Hepatocyte (in vitro differentiated cells): ENCODE measurements around the gene STUB1. TPM values are rescaled to one million over a fixed set of nuclear protein-coding genes. Genes with fewer than 3 reads are reported as not detected.

ENCODE experiments used
- DNase-seq: peaks from one replicate; pipeline ENCODE4 v3.0.0-alpha.2; 2016; ENCODE audit warnings: low spot score
- H2AFZ ChIP-seq: fragments of 200-600 bp; sonication (generic); 2 replicates; pipeline ENCODE4 v1.6.0; 2016; ENCODE audit warnings: antibody characterized with exemption, mild to moderate bottlenecking
- H3K27ac ChIP-seq: fragments of 200-600 bp; sonication (generic); 2 replicates; pipeline ENCODE4 v1.5.1; 2016; ENCODE audit warnings: mild to moderate bottlenecking
- H3K27me3 ChIP-seq: fragments of 200-600 bp; sonication (generic); 2 replicates; pipeline ENCODE4 v1.6.1; 2016
- H3K36me3 ChIP-seq: fragments of 200-600 bp; sonication (generic); replicated peaks from 2 replicates; pipeline ENCODE4 v1.5.1; 2016; ENCODE audit warnings: low read depth; ENCODE audit not compliant: insufficient read depth
- H3K4me1 ChIP-seq: fragments of 200-600 bp; sonication (generic); 2 replicates; pipeline ENCODE4 v1.5.1; 2016; ENCODE audit warnings: mild to moderate bottlenecking, moderate library complexity; ENCODE audit not compliant: insufficient read depth
- H3K4me2 ChIP-seq: fragments of 200-600 bp; sonication (generic); 2 replicates; pipeline ENCODE4 v1.6.0; 2016
- H3K4me3 ChIP-seq: fragments of 200-600 bp; sonication (generic); 2 replicates; pipeline ENCODE4 v1.5.1; 2016; ENCODE audit warnings: mild to moderate bottlenecking
- H3K79me2 ChIP-seq: fragments of 200-600 bp; sonication (generic); 2 replicates; pipeline ENCODE4 v1.6.0; 2017; ENCODE audit warnings: mild to moderate bottlenecking
- H3K9me2 ChIP-seq: fragments of 200-600 bp; sonication (generic); replicated peaks from 2 replicates; pipeline ENCODE4 v1.6.0; 2017; ENCODE audit warnings: mild to moderate bottlenecking; ENCODE audit not compliant: insufficient read depth
- H3K9me3 ChIP-seq: fragments of 200-600 bp; sonication (generic); 2 replicates; pipeline ENCODE4 v1.5.1; 2016; ENCODE audit warnings: low read depth, mild to moderate bottlenecking
- H4K20me1 ChIP-seq: fragments of 200-600 bp; sonication (generic); 2 replicates; pipeline ENCODE4 v1.6.0; 2016; ENCODE audit warnings: mild to moderate bottlenecking; ENCODE audit not compliant: insufficient read depth, poor library complexity, severe bottlenecking
- EZH2 ChIP-seq: fragments of 200-600 bp; sonication (generic); IDR thresholded peaks from 2 replicates; pipeline ENCODE4 v1.6.1; 2016; ENCODE audit warnings: antibody characterized with exemption, mild to moderate bottlenecking, borderline replicate concordance
- EZH2phosphoT487 ChIP-seq: fragments of 200-600 bp; sonication (generic); IDR thresholded peaks from one replicate; pipeline ENCODE4 v1.6.1; 2018; ENCODE audit warnings: antibody characterized with exemption, mild to moderate bottlenecking, low read depth, moderate library complexity; ENCODE audit not compliant: unreplicated experiment, severe bottlenecking
- WGBS: methylation state at CpG from one replicate; pipeline ENCODE4 v1.1.6; 2016; ENCODE audit warnings: low lambda C conversion rate; ENCODE audit errors: missing lambda C conversion rate; 5-methylcytosine and 5-hydroxymethylcytosine counted together
- polyA plus RNA-seq: library from polyadenylated mRNA; unstranded; fragments of >200 nt; fragmentation: Nextera tagmentation; extraction: Ambion mirVana; gene quantifications from 2 replicates; pipeline ENCODE4 v1.2.1, GENCODE V29; 2016
- total RNA-seq: library from RNA; depleted of rRNA; stranded (reverse); fragments of >200 nt; gene quantifications from 2 replicates; pipeline ENCODE4 v1.2.3, GENCODE V29; 2014
- TF ChIP-seq, protein P1 (sequence below): fragments of 200-600 bp; sonication (generic); IDR thresholded peaks from 2 replicates; pipeline ENCODE4 v1.5.1; 2016; ENCODE audit warnings: antibody characterized with exemption, mild to moderate bottlenecking; ENCODE audit not compliant: poor library complexity

Gene STUB1
- total and polyA plus RNA-seq, 2 experiments from 2014 or later: 116 to 249 TPM

DNA sequence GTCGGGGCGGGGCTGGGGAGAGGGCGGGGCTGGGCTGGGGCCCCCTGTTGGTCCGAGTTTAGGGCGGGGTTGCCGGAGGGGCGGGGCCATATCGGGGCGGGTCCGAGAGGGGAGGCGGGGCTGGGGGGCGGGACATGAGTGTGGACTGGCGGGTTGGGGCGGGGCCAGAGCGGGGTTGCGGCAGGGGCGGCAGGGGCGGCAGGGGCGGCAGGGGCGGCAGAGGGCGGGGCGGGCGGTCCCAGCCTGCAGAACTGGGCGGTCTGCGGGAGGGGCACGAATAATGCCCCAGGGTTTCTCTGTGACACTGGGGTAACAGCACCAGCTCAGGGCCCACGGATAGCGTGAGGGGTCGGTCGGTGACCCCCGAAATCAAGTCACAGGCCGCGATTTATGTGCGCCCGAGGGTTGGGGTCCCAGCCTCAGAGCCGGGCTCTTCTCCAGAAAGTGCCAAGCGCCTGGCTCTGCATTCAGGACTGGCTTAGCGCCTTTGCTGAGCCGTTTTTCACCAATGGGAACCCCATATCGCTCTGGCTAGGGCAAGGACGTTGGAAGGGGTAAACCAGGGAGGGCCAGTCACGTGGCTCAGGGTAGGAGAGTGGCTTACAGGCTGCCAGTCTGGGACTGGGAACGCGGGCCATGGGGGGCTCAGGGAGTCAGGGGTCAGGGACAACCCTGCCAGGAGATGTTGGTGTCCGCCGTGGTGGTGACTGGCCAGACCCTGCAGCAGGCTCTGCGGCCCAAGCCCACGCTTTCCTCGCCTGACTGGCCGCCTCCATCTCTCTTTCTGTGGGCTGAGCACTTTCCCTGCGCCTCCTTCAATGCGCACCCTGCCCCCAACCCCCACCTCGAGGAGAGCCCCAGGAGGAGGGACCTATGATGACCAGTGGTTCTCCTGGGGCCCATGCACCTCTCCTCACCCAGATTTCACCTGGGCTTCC lies 42.9 kb upstream of the STUB1 start:
- DNase-seq: peak; percentile 97
- Histone ChIP-seq H3K79me2 (peaks cover 12% of the 10 kb centered on the region), H4K20me1 (no peaks in the 10 kb centered on the region), H3K27me3 (no peaks in the 10 kb centered on the region), H3K27ac (peak overlapping the region; percentile 99), H3K36me3 (no peaks in the 10 kb centered on the region), H2AFZ (peak overlapping the region; percentile 67), H3K4me3 (peak overlapping the region; percentile 96), H3K4me2 (peak overlapping the region; percentile 98), H3K9me3 (no peaks in the 10 kb centered on the region), H3K9me2 (no peaks in the 10 kb centered on the region), H3K4me1 (peaks cover 17% of the 10 kb centered on the region)
- 26% methylated on average over 40 of the region's 53 CpGs for WGBS
- no peak for TF ChIP-seq EZH2
- TF ChIP-seq, protein P1, sequence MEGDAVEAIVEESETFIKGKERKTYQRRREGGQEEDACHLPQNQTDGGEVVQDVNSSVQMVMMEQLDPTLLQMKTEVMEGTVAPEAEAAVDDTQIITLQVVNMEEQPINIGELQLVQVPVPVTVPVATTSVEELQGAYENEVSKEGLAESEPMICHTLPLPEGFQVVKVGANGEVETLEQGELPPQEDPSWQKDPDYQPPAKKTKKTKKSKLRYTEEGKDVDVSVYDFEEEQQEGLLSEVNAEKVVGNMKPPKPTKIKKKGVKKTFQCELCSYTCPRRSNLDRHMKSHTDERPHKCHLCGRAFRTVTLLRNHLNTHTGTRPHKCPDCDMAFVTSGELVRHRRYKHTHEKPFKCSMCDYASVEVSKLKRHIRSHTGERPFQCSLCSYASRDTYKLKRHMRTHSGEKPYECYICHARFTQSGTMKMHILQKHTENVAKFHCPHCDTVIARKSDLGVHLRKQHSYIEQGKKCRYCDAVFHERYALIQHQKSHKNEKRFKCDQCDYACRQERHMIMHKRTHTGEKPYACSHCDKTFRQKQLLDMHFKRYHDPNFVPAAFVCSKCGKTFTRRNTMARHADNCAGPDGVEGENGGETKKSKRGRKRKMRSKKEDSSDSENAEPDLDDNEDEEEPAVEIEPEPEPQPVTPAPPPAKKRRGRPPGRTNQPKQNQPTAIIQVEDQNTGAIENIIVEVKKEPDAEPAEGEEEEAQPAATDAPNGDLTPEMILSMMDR: no peak
- TF ChIP-seq EZH2phosphoT487: no peak

DNA sequence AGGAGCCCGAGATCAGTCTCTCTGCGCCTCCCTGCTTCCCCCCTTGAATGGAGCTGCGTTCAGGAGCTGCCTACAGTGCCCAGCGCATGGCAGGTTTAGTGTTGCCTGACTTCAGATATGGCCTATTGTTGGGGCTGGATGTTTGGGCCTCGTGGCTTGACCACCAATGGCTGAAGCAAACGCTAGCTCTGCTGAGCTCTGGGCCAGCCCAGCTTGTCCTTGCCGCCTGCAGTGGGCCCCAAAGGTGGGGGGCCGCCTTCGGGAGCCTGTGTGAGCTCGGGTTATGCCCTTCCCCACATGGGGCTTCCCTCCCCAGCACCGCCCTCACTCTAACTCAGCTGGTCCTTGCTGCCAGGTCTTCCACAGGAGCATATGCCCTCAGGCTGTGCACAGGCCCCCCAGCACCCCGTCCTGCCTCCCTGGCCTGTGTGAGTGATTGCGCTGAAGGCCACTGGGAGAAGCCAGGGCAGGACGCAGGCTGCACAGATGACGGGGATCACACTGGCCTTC lies 42.1 kb upstream of the STUB1 start:
- Histone ChIP-seq H3K79me2 (peaks cover 20% of the 10 kb centered on the region), H3K27ac (no peak overlapping the region), H3K27me3 (no peaks in the 10 kb centered on the region), H4K20me1 (no peaks in the 10 kb centered on the region), H3K9me3 (no peaks in the 10 kb centered on the region), H3K4me3 (no peak overlapping the region), H3K4me2 (peak overlapping the region; percentile 98), H2AFZ (no peak overlapping the region), H3K36me3 (no peaks in the 10 kb centered on the region), H3K4me1 (peaks cover 24% of the 10 kb centered on the region), H3K9me2 (no peaks in the 10 kb centered on the region)
- TF ChIP-seq, protein P1: no peak
- no peak for DNase-seq
- WGBS: 89% methylated on average over 15 of the region's 15 CpGs

DNA sequence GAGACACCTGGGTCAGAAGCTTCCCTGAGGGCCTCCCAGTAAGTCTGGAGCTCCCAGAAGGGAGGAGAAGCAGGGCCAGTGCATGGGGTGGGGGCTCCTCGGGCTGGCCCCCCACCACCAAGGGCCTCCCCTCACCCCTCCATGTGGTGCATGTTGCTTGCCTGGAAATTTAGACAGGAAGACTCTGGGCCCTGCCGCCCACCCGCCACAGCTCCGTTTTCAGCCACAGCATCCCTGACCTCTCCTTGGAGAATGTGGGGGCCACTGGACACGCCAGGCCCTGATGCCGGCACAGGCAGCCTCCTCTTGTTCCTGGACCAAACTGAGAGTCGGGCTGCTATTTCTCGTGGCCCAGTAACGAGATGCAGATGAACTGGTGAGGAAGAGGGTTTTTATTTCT lies 41.4 kb upstream of the STUB1 start:
- H3K9me2 ChIP-seq: no peaks in the 10 kb centered on the region
- no peak for DNase-seq
- no peaks in the 10 kb centered on the region for H4K20me1 ChIP-seq
- peaks cover 27% of the 10 kb centered on the region for H3K79me2 ChIP-seq
- H3K4me2 ChIP-seq: no peak overlapping the region
- no peak overlapping the region for H2AFZ ChIP-seq
- H3K27ac ChIP-seq: no peak overlapping the region
- H3K9me3 ChIP-seq: no peaks in the 10 kb centered on the region
- H3K27me3 ChIP-seq: no peaks in the 10 kb centered on the region
- peaks cover 28% of the 10 kb centered on the region for H3K4me1 ChIP-seq
- no peaks in the 10 kb centered on the region for H3K36me3 ChIP-seq
- no peak overlapping the region for H3K4me3 ChIP-seq
- TF ChIP-seq EZH2: no peak
- TF ChIP-seq EZH2phosphoT487: no peak
- TF ChIP-seq, protein P1: no peak
- WGBS: 71% methylated on average over 9 of the region's 9 CpGs
